T-cell (primary cell): ENCODE measurements around the gene FADS1. TPM values are rescaled to one million over a fixed set of nuclear protein-coding genes. Genes with fewer than 3 reads are reported as not detected.

Experiments used
- ATAC-seq, 4 experiments: fragments of 200-7000 bp in 3 of 4; fragments of 150-1000 bp in 1 of 4; cut with Tn5 transposase; replicated peaks in 1 of 4; 1 replicate in 3 of 4; 2 replicates in 1 of 4; pipeline ENCODE4 v1.10.0; 2021; ENCODE audit warnings: moderate library complexity in 3 of 4, mild to moderate bottlenecking in 2 of 4, moderate number of reproducible peaks in 1 of 4
- CTCF ChIA-PET, 2 donors: fragments of 300-600 bp; sonication (Branson Sonifier 250); formaldehyde crosslinking; loops; one replicate each; lab custom pipeline; 2022; ENCODE audit warnings: antibody characterized with exemption in 2 of 2; lab: Charles Lee
- POLR2A ChIA-PET, 2 donors: fragments of 300-600 bp; sonication (Branson Sonifier 250); formaldehyde crosslinking; loops; one replicate each; lab custom pipeline; 2022; ENCODE audit warnings: antibody characterized with exemption in 2 of 2; lab: Charles Lee
- DNase-seq, 35 experiments: peaks; one replicate each; pipeline versions ENCODE4 v3.0.0 to v3.0.0-alpha.2; 2013 to 2023
- H3K27ac ChIP-seq: one replicate; pipeline ENCODE4 v1.5.1; 2013; ENCODE audit warnings: low read length
- H3K27me3 ChIP-seq, 2 experiments: replicated peaks in 1 of 2; 1 replicate in 1 of 2; 2 replicates in 1 of 2; pipeline versions ENCODE4 v1.6.1 to v1.7.0; 2013; ENCODE audit warnings: low read length in 1 of 2, mixed read lengths in 1 of 2; ENCODE audit not compliant: control insufficient read depth in 2 of 2, insufficient read depth in 2 of 2; ENCODE audit errors: extremely low read depth in 1 of 2
- H3K36me3 ChIP-seq, 2 donors: 1 replicate in 1 of 2; 2 replicates in 1 of 2; pipeline versions ENCODE4 v1.6.1 to v1.7.0; 2013; ENCODE audit warnings: low read length in 1 of 2; ENCODE audit not compliant: control insufficient read depth in 2 of 2, insufficient read depth in 1 of 2; ENCODE audit errors: extremely low read depth in 1 of 2
- H3K4me1 ChIP-seq, 2 experiments: 1 replicate in 1 of 2; 2 replicates in 1 of 2; pipeline versions ENCODE4 v1.6.1 to v1.7.0; 2013; ENCODE audit warnings: low read length in 2 of 2, mixed read lengths in 1 of 2; ENCODE audit not compliant: insufficient read depth in 2 of 2, control insufficient read depth in 1 of 2; ENCODE audit errors: extremely low read depth in 1 of 2
- H3K4me3 ChIP-seq, 2 donors: 1 replicate in 1 of 2; 2 replicates in 1 of 2; pipeline versions ENCODE4 v1.5.1 to v1.7.0; 2013; ENCODE audit warnings: mild to moderate bottlenecking in 2 of 2, low read length in 1 of 2, moderate library complexity in 1 of 2; ENCODE audit not compliant: control insufficient read depth in 1 of 2; ENCODE audit errors: extremely low read depth in 1 of 2
- H3K9me3 ChIP-seq: 2 replicates; pipeline ENCODE4 v1.7.0; 2013
- H3K27ac Mint-ChIP-seq, 2 donors: one replicate each; pipeline ENCODE4 v1.8.0; 2020 to 2021; ENCODE audit warnings: mild to moderate bottlenecking in 2 of 2, mixed read lengths in 2 of 2
- H3K27me3 Mint-ChIP-seq, 2 donors: one replicate each; pipeline ENCODE4 v1.8.0; 2021 to 2022; ENCODE audit warnings: mixed read lengths in 2 of 2
- H3K36me3 Mint-ChIP-seq: one replicate; pipeline ENCODE4 v1.8.0; 2021; ENCODE audit warnings: mixed read lengths
- H3K4me1 Mint-ChIP-seq, 3 donors: one replicate each; pipeline ENCODE4 v1.8.0; 2020 to 2022; ENCODE audit warnings: mixed read lengths in 3 of 3, mild to moderate bottlenecking in 1 of 3
- H3K4me3 Mint-ChIP-seq, 3 donors: one replicate each; pipeline ENCODE4 v1.8.0; 2020 to 2022; ENCODE audit warnings: mild to moderate bottlenecking in 3 of 3, mixed read lengths in 3 of 3, moderate library complexity in 3 of 3
- H3K9me3 Mint-ChIP-seq, 3 donors: one replicate each; pipeline ENCODE4 v1.8.0; 2020 to 2022; ENCODE audit warnings: mixed read lengths in 3 of 3
- WGBS: methylation state at CpG from one replicate; pipeline ENCODE4 v1.1.5; 2013; ENCODE audit warnings: missing lambda C conversion rate; ENCODE audit not compliant: insufficient coverage; 5-methylcytosine and 5-hydroxymethylcytosine counted together
- total RNA-seq, 35 experiments: library from RNA in 6 of 35; stranded (reverse) in 6 of 35; fragments of 120-200 nt in 1 of 35; gene quantifications; one replicate each; pipeline versions ENCODE4 v1.2.1 to v1.2.4 and lab custom pipeline; 2013 to 2026

Gene FADS1
- total RNA-seq, 5 donors from 2014 or later (not counting 1 experiment from before 2014, with no cell fraction given): 1.9 to 8.8 (median 2.9) TPM

DNA sequence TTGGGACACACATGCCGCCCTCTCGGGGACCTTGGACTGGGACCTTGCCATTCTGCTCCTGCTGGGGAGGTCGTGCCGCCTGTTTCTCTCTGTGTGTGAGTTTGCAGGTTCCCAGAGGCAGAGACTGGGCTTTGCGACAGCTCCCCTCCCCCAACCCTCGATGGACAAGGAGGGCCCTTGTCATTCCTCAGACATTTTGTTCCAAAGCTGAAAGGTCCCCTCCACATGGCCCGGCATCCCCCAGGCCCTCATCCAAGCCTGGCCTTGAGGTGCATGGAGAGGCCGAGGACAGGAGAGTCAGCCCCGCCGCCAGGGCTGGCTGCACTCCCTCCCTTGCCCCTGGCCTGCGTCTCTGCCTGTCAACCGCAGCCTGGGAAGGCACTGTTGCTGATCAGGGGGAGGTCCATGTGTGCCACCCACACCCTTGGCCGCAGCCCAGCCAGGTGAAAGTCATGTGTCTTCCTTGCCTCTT is 36.9 kb upstream of the FADS1 start:
- Mint-ChIP-seq H3K4me3 (no peak overlapping the region), H3K36me3 (no peaks in the 10 kb centered on the region), H3K9me3 (no peaks in the 10 kb centered on the region), H3K27me3 (no peaks in the 10 kb centered on the region), H3K4me1 (no peaks in the 10 kb centered on the region), H3K27ac (no peak overlapping the region)
- no peaks in the 10 kb centered on the region for H3K4me1 ChIP-seq
- no peaks in the 10 kb centered on the region for H3K27me3 ChIP-seq
- 96% methylated on average over 7 of the region's 13 CpGs for WGBS
- H3K9me3 ChIP-seq: no peaks in the 10 kb centered on the region
- ATAC-seq: no peak
- POLR2A ChIA-PET: no interaction called here
- no peak for DNase-seq
- CTCF ChIA-PET: no interaction called here
- peaks cover 0 to 12% of the 10 kb centered on the region in 2 donors for H3K36me3 ChIP-seq
- H3K27ac ChIP-seq: no peak overlapping the region
- no peak overlapping the region for H3K4me3 ChIP-seq

- no peak for DNase-seq
- H3K36me3 Mint-ChIP-seq: no peaks in the 10 kb centered on the region
- H3K27me3 Mint-ChIP-seq: no peaks in the 10 kb centered on the region
- ATAC-seq: no peak
- WGBS: 40% methylated on average over 1 of the region's 6 CpGs
- Histone ChIP-seq H3K4me3 (no peak overlapping the region), H3K36me3 (peaks cover 0 to 12% of the 10 kb centered on the region in 2 donors), H3K9me3 (no peaks in the 10 kb centered on the region), H3K27me3 (no peaks in the 10 kb centered on the region), H3K27ac (no peak overlapping the region), H3K4me1 (no peaks in the 10 kb centered on the region)
- H3K4me1 Mint-ChIP-seq: no peaks in the 10 kb centered on the region
- no peak overlapping the region for H3K4me3 Mint-ChIP-seq
- ChIA-PET POLR2A (no interaction called here), CTCF (no interaction called here)
- H3K27ac Mint-ChIP-seq: no peak overlapping the region
- H3K9me3 Mint-ChIP-seq: no peaks in the 10 kb centered on the region
These were observed 35.1 kb upstream of the FADS1 start for GRCh38 chr11:61851900-61852295.

DNA sequence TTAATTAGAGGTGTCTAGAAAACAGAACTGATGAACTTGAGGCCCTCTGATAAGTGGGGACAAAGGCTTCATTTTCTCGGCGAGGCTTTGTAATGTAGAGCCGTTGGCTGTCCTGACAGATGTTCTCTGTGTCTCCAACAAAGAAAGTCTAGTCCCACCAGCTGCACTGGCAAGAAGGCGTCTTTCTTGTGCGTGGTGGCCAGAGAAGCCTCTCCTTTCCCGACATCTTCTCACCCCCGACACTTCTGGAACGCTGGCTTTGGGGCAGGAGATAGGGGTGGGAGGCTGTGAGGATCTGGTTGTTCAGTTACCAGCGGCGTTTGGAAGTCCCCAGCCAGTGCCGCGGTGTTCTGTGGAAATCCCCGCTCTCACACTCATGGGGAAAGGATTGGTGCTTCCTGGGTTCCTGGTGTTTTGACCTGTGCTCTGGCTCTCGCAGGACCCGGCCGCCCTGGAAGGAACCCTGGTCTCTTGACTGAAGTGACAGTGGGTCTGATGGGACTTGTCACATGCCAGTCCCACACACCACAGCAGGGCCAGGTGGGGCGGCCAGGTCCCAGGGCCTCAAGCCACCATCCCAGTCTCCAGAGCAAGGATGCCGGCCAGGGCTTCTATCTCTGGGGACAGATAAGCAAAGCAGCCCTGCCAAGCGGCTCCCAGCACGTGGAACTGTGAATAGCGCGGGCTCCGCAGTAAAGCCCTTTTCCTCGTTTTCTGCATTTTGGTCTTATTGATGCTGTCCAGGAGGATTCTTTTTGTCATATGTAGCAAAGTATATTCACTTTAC is 34.5 kb upstream of the FADS1 start:
- H3K27me3 ChIP-seq: no peaks in the 10 kb centered on the region
- no peaks in the 10 kb centered on the region for H3K36me3 Mint-ChIP-seq
- no peaks in the 10 kb centered on the region for H3K4me1 ChIP-seq
- H3K27ac Mint-ChIP-seq: no peak overlapping the region
- ChIA-PET CTCF (no interaction called here), POLR2A (no interaction called here)
- peaks cover 0 to 12% of the 10 kb centered on the region in 2 donors for H3K36me3 ChIP-seq
- DNase-seq: no peak
- H3K4me1 Mint-ChIP-seq: no peaks in the 10 kb centered on the region
- H3K4me3 ChIP-seq: no peak overlapping the region
- no peaks in the 10 kb centered on the region for H3K27me3 Mint-ChIP-seq
- WGBS: 89% methylated on average over 5 of the region's 24 CpGs
- H3K27ac ChIP-seq: no peak overlapping the region
- ATAC-seq: no peak
- no peaks in the 10 kb centered on the region for H3K9me3 Mint-ChIP-seq
- no peaks in the 10 kb centered on the region for H3K9me3 ChIP-seq
- H3K4me3 Mint-ChIP-seq: no peak overlapping the region

DNA sequence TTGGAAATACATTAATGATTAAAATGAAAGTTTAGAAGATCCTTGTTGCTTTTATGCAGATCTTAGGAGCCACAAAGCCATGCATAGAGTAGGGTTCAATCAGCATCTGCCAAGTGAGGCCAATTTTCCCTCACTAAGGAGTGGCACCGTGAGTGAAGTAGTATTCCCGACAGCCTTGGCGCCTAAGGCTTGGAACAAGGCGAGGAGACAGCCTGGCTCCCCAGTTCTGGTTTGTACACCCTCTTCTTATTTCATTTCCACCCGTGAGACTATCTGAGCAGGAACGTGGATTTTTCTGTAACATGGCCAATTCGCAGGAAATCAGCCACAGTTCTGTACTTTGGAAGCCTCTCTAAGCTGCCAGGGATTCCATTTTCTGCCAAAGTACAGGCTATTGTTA is 33.9 kb upstream of the FADS1 start:
- no peaks in the 10 kb centered on the region for H3K36me3 Mint-ChIP-seq
- H3K27ac Mint-ChIP-seq: no peak overlapping the region
- WGBS: 88% methylated on average over 5 of the region's 7 CpGs
- H3K4me3 Mint-ChIP-seq: no peak overlapping the region
- Histone ChIP-seq H3K4me1 (no peaks in the 10 kb centered on the region), H3K27me3 (no peaks in the 10 kb centered on the region), H3K36me3 (peaks cover 0 to 12% of the 10 kb centered on the region in 2 donors), H3K27ac (no peak overlapping the region), H3K4me3 (no peak overlapping the region), H3K9me3 (no peaks in the 10 kb centered on the region)
- DNase-seq (no peak), ATAC-seq (no peak)
- no peaks in the 10 kb centered on the region for H3K9me3 Mint-ChIP-seq
- H3K27me3 Mint-ChIP-seq: no peaks in the 10 kb centered on the region
- ChIA-PET CTCF (no interaction called here), POLR2A (no interaction called here)
- no peaks in the 10 kb centered on the region for H3K4me1 Mint-ChIP-seq

DNA sequence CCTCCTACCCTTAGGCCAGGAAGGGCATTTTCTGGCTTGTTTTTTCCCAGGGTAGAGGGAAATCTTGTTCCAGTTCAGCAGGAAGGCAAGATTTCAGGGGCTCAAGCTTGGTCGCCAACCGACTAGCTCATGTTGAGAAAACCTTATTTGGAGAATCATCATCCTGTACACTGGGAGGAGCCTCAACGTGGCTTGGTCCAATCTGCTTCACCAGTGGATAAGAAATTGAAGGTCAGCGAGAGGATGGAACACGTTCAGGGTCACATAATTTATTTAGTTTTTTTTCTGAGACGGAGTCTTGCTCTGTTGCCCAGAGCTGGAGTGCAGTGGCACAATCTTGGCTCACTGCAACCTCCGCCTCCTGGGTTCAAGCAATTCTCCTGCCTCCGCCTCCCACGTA is 31.8 kb upstream of the FADS1 start:
- no peaks in the 10 kb centered on the region for H3K4me1 Mint-ChIP-seq
- Histone ChIP-seq H3K36me3 (peaks cover 0 to 12% of the 10 kb centered on the region in 2 donors), H3K9me3 (no peaks in the 10 kb centered on the region), H3K27me3 (no peaks in the 10 kb centered on the region), H3K4me1 (no peaks in the 10 kb centered on the region), H3K27ac (no peak overlapping the region), H3K4me3 (no peak overlapping the region)
- H3K9me3 Mint-ChIP-seq: no peaks in the 10 kb centered on the region
- ChIA-PET POLR2A (no interaction called here), CTCF (interaction anchor here in 1 of 2 donors (0.7 kb wide), 1 partner anchor 60 kb away, joined by 4 read pairs; no protein-coding TSS in a partner anchor)
- WGBS: 95% methylated on average over 8 of the region's 9 CpGs
- ATAC-seq (no peak), DNase-seq (no peak)
- no peak overlapping the region for H3K4me3 Mint-ChIP-seq
- no peaks in the 10 kb centered on the region for H3K36me3 Mint-ChIP-seq
- no peak overlapping the region for H3K27ac Mint-ChIP-seq
- no peaks in the 10 kb centered on the region for H3K27me3 Mint-ChIP-seq

GRCh38 chr11:61847914-61848581 is 31.2 kb upstream of the FADS1 start:
- Mint-ChIP-seq H3K36me3 (no peaks in the 10 kb centered on the region), H3K27me3 (no peaks in the 10 kb centered on the region), H3K4me1 (no peaks in the 10 kb centered on the region), H3K27ac (no peak overlapping the region), H3K4me3 (no peak overlapping the region), H3K9me3 (no peaks in the 10 kb centered on the region)
- POLR2A ChIA-PET: no interaction called here
- ATAC-seq (no peak), DNase-seq (no peak)
- peaks cover 0 to 12% of the 10 kb centered on the region in 2 donors for H3K36me3 ChIP-seq
- WGBS: 86% methylated on average over 14 of the region's 18 CpGs
- no peak overlapping the region for H3K27ac ChIP-seq
- no peaks in the 10 kb centered on the region for H3K9me3 ChIP-seq
- H3K4me3 ChIP-seq: no peak overlapping the region
- CTCF ChIA-PET: interaction anchor here in 1 of 2 donors (0.7 kb wide), 1 partner anchor 61 kb away, joined by 4 read pairs; no protein-coding TSS in a partner anchor
- H3K4me1 ChIP-seq: no peaks in the 10 kb centered on the region
- no peaks in the 10 kb centered on the region for H3K27me3 ChIP-seq
